Erythroblast (primary cell): ENCODE data around the gene STK32C.

Source experiments
- GATA1 ChIP-seq: IDR thresholded peaks from 2 replicates; pipeline ENCODE4 v1.6.1; 2011; ENCODE audit warnings: low read depth, mild to moderate bottlenecking, control low read depth, low read length, moderate library complexity
- POLR2A ChIP-seq: IDR thresholded peaks from 2 replicates; pipeline ENCODE4 v1.6.1; 2011; ENCODE audit warnings: mild to moderate bottlenecking, low read length

- TF ChIP-seq POLR2A (no peak), GATA1 (no peak)
Observed at GRCh38 chr10:132270256-132270655, 37.5 kb downstream of the STK32C start.
